Panc1 (cell line): Measurements from ENCODE around the gene HOXA5. TPM values are rescaled to one million over a fixed set of nuclear protein-coding genes. Genes with fewer than 3 reads are reported as not detected.

Source experiments
- ATAC-seq: fragments of 200-7000 bp; cut with Tn5 transposase; 2 replicates; pipeline ENCODE4 v1.9.1; 2020; ENCODE audit warnings: mild to moderate bottlenecking, moderate library complexity
- BruUV-seq: library from RNA; stranded (reverse); fragments of 400-500 nt; replicated peaks from 2 replicates; lab custom pipeline; 2021; lab: Mats Ljungman, UMichigan
- CTCF ChIA-PET: fragments of 300-600 bp; sonication (Branson Sonifier 250); formaldehyde crosslinking; loops from one replicate; lab custom pipeline; 2022; ENCODE audit warnings: antibody characterized with exemption; lab: Charles Lee
- POLR2A ChIA-PET: fragments of 300-600 bp; sonication (Branson Sonifier 250); formaldehyde crosslinking; loops from one replicate; lab custom pipeline; 2022; ENCODE audit warnings: antibody characterized with exemption; lab: Charles Lee
- DNase-seq: peaks from one replicate; pipeline ENCODE4 v3.0.0-alpha.2; 2010; ENCODE audit warnings: low read depth, low spot score
- H3K27ac ChIP-seq: 2 replicates; pipeline ENCODE4 v1.5.1; 2011; ENCODE audit warnings: mild to moderate bottlenecking, low read length, inconsistent platforms
- H3K27me3 ChIP-seq: fragments of 200-500 bp; sonication (Bioruptor generic); 2 replicates; pipeline ENCODE4 v1.6.0; 2014; ENCODE audit warnings: low read length, inconsistent platforms; ENCODE audit not compliant: control insufficient read depth, insufficient read depth
- H3K36me3 ChIP-seq: fragments of 200-500 bp; sonication (Bioruptor generic); 2 replicates; pipeline ENCODE4 v1.5.1; 2014; ENCODE audit warnings: inconsistent platforms, mild to moderate bottlenecking, low read length, moderate library complexity; ENCODE audit not compliant: control insufficient read depth, insufficient read depth
- H3K4me1 ChIP-seq: 2 replicates; pipeline ENCODE4 v1.5.1; 2011; ENCODE audit warnings: inconsistent platforms, mild to moderate bottlenecking, low read length, moderate library complexity; ENCODE audit not compliant: control insufficient read depth, insufficient read depth
- H3K4me3 ChIP-seq, 2 experiments: 2 replicates each; pipeline ENCODE4 v1.5.1; 2011 to 2012; ENCODE audit warnings: low read depth in 2 of 2, low read length in 2 of 2, mild to moderate bottlenecking in 2 of 2, inconsistent platforms in 1 of 2, moderate library complexity in 1 of 2
- H3K9me3 ChIP-seq: fragments of 200-500 bp; sonication (Bioruptor generic); 2 replicates; pipeline ENCODE4 v1.5.1; 2014; ENCODE audit warnings: low read depth, mild to moderate bottlenecking, inconsistent platforms, low read length, moderate library complexity; ENCODE audit not compliant: control insufficient read depth, insufficient read depth
- CTCF ChIP-seq: fragments of 450-650 bp; IDR thresholded peaks from 2 replicates; pipeline ENCODE4 v1.5.1; 2017; ENCODE audit warnings: mild to moderate bottlenecking
- POLR2AphosphoS5 ChIP-seq: IDR thresholded peaks from 2 replicates; pipeline ENCODE4 v1.6.1; 2012; ENCODE audit warnings: mild to moderate bottlenecking, low read depth, low read length, moderate library complexity
- REST ChIP-seq, 2 experiments: IDR thresholded peaks; 2 replicates each; pipeline ENCODE4 v1.6.1; 2011 to 2012; ENCODE audit warnings: low read depth in 2 of 2, control low read depth in 1 of 2, low read length in 1 of 2, mild to moderate bottlenecking in 1 of 2, moderate library complexity in 1 of 2; ENCODE audit not compliant: insufficient read depth in 1 of 2
- SIN3A ChIP-seq: IDR thresholded peaks from 2 replicates; pipeline ENCODE4 v1.6.1; 2012; ENCODE audit warnings: low read depth, mild to moderate bottlenecking, low read length, moderate library complexity, borderline replicate concordance; ENCODE audit not compliant: insufficient read depth
- TCF7L2 ChIP-seq: IDR thresholded peaks from 2 replicates; pipeline ENCODE4 v1.6.1; 2011; ENCODE audit warnings: mild to moderate bottlenecking, low read depth, low read length, inconsistent platforms
- in situ Hi-C: cut with HindIII; loops from 2 replicates; pipeline ENCODE4 v1.10.0; 2016; ENCODE audit warnings: low sequenced_read_pairs, low pct_unique_long_range_greater_than_20kb
- intact Hi-C: fragments of 100-400 bp; cut with micrococcal nuclease; formaldehyde crosslinking; loops from one replicate; pipeline ENCODE4 v1.10.0; 2022; ENCODE audit not compliant: unreplicated experiment
- total RNA-seq: library from RNA; stranded (reverse); gene quantifications from one replicate; pipeline ENCODE4 v1.2.1, GENCODE V29; 2021; ENCODE audit not compliant: unreplicated experiment

HOXA5 gene
- total RNA-seq, 1 experiment from 2014 or later: 3.9 TPM

DNA sequence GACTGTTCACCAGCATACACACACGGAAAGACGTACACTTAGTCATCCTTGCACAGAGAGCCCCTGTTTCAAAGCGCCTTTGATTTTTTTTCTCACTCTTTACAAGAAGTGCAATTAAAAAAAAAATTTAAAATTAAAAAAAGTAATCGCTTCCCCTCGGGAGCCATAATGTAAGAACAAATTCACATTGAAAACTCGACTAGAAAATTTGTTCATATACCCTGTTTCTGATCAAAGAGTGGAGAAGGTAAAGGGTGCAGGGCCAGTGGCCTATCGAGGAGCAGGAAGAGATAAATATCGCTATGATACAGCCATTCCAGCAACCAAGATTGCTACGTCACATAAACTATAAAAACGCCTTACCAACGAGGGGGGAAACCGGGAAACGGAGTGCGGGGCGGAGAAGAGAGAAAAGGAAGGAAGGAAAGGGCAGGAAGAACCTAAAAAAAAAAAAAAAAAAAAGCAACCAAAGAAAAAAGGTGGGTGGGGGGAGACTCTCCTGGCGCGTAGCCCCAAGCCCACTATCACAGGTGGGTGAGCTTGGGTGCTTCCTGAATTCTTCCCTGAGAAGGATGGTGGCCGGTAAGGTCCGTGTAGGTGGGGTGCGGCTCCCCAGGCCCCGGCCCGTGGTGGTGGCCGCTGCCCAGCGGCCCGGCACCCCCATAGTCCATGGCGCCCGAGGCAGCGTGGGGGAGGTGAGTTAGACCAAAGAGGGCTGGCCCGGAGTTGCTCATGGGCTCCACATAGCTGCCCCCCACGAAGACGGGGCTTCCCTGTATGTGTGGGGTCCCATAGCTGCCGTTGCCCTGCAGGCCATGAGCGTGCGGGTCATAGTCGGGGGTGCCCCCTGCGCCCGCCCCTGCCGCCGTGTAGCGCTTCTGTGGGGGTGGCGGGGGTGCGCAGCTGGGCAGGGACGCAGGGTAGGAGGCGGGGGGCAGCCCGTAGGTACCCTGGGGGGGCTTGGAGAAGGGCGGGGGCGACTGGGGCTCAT lies 35.8 kb downstream of the HOXA5 start:
- BruUV-seq: no TSS peak
- Histone ChIP-seq H3K9me3 (no peaks in the 10 kb centered on the region), H3K4me3 (no peak overlapping the region), H3K27ac (peak overlapping the region; percentile 2; the same call in 1 of the 2 replicates), H3K36me3 (0 out of 2 replicates have a peak, but pooled peaks cover 2% of the 10 kb centered on the region), H3K4me1 (peaks cover 76% of the 10 kb centered on the region), H3K27me3 (no peaks in the 10 kb centered on the region)
- ChIA-PET CTCF (no interaction called here), POLR2A (no interaction called here)
- ATAC-seq (no peak), DNase-seq (no peak)
- intact Hi-C loops: no loop called here
- TF ChIP-seq TCF7L2 (no peak), CTCF (no peak), POLR2AphosphoS5 (no peak), SIN3A (no peak), REST (IDR thresholded peaks at IDR 0.05; ENCODE audit: insufficient read depth in 1 of 2, low read depth in 2 of 2, low read length in 1 of 2) (no peak)
- in situ Hi-C loops: no loop called here

DNA sequence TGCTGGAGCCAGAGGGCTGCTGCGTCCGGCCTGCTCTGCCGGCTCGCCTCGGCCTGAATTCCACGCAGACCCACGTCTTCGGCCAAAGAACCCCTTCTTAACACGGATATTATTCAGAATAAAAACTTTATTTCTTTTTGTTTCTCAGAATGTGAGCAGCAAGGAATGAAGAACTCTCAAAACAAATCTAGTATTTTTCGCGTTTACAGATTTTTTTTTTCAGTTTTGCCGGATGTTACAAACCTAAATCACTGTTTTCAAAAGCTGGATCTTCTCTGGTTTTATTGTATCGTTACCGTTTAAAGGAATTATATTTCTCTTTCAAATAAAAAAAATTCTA lies 36.6 kb downstream of the HOXA5 start:
- no TSS peak for BruUV-seq
- peak overlapping the region; percentile 2 for H3K27ac ChIP-seq
- CTCF ChIA-PET: no interaction called here
- POLR2A ChIA-PET: no interaction called here
- no peaks in the 10 kb centered on the region for H3K27me3 ChIP-seq
- H3K9me3 ChIP-seq: no peaks in the 10 kb centered on the region
- in situ Hi-C loops (no loop called here), intact Hi-C loops (no loop called here)
- no peak for TF ChIP-seq CTCF
- no peak for TF ChIP-seq TCF7L2
- no peak for TF ChIP-seq REST (IDR thresholded peaks at IDR 0.05; ENCODE audit: insufficient read depth in 1 of 2, low read depth in 2 of 2, low read length in 1 of 2)
- H3K4me1 ChIP-seq: peaks cover 75% of the 10 kb centered on the region
- ATAC-seq (no peak), DNase-seq (no peak)
- H3K36me3 ChIP-seq: 0 out of 2 replicates have a peak, but pooled peaks cover 2% of the 10 kb centered on the region
- no peak overlapping the region for H3K4me3 ChIP-seq
